D721Med (cell line): Measurements from ENCODE around the gene ITCH.
"Not testable (repeated sequence)": the region's sequence is repeated elsewhere in the genome, so short reads cannot be mapped to it uniquely, and the experiment has no call there.

ENCODE experiments used
- DNase-seq: peaks from one replicate; pipeline ENCODE4 v3.0.0; 2011; ENCODE audit warnings: low spot score; ENCODE audit not compliant: insufficient read length
- FAIRE-seq: peaks from 2 replicates; lab custom pipeline; 2011; peaks lifted over from hg19 to GRCh38; lab: Jason Lieb, UNC
- CTCF ChIP-seq: IDR thresholded peaks from 2 replicates; pipeline ENCODE4 v1.5.1; 2012; ENCODE audit warnings: mild to moderate bottlenecking, control low read depth; ENCODE audit not compliant: insufficient read depth; ENCODE audit errors: missing control alignments

Gene ITCH

GRCh38 chr20:34347571-34347970, 15.5 kb upstream of the ITCH start:
- no peak for FAIRE-seq

GRCh38 chr20:34350095-34350494, 13.0 kb upstream of the ITCH start:
- TF ChIP-seq CTCF: no peak
- FAIRE-seq (no peak), DNase-seq (no peak)

More at GRCh38 chr20:34347571-34347970, 15.5 kb upstream of the ITCH start:
- no peak for DNase-seq
- no peak for TF ChIP-seq CTCF

- DNase-seq, FAIRE-seq: not testable (repeated sequence)
Measured at GRCh38 chr20:34353467-34353866, 9.6 kb upstream of the ITCH start.

GRCh38 chr20:34355427-34355826, 7.6 kb upstream of the ITCH start:
- FAIRE-seq: no peak
- TF ChIP-seq CTCF: no peak
- no peak for DNase-seq

- DNase-seq, FAIRE-seq: not testable (repeated sequence)
Measured at GRCh38 chr20:34359729-34360128, 3.3 kb upstream of the ITCH start.

- FAIRE-seq: no peak
- TF ChIP-seq CTCF: no peak
- no peak for DNase-seq
Measured at GRCh38 chr20:34362502-34363061, 491 bp upstream of the ITCH start.

GRCh38 chr20:34363465-34364222, 571 bp downstream of the ITCH start:
- no peak for TF ChIP-seq CTCF
- DNase-seq: peak; percentile 32
- FAIRE-seq: no peak

- TF ChIP-seq CTCF: no peak
- FAIRE-seq: no peak
- no peak for DNase-seq
Measured at GRCh38 chr20:34364223-34364506, 1.1 kb downstream of the ITCH start.
